Vagina (tissue), 2 donors: Measurements from ENCODE around the gene SMURF1.

Source experiments
- POLR2A ChIP-seq, 2 donors: fragments of 450-650 bp; IDR thresholded peaks; one replicate each; pipeline ENCODE4 v1.6.1; 2017; ENCODE audit warnings: antibody characterized with exemption in 2 of 2, mild to moderate bottlenecking in 2 of 2, moderate library complexity in 2 of 2
- POLR2AphosphoS5 ChIP-seq, 2 donors: sonication (generic); formaldehyde crosslinking; IDR thresholded peaks; one replicate each; pipeline ENCODE4 v1.9.0; 2017; ENCODE audit warnings: antibody characterized with exemption in 2 of 2, mild to moderate bottlenecking in 2 of 2, low read depth in 1 of 2; ENCODE audit not compliant: insufficient read depth in 1 of 2
- TF ChIP-seq, protein P1 (sequence below), 3 experiments: fragments of 450-650 bp in 2 of 3; fragments of 200-600 bp in 1 of 3; sonication (generic) in 1 of 3; IDR thresholded peaks; one replicate each; pipeline ENCODE4 v1.5.1; 2017 to 2019; ENCODE audit warnings: antibody characterized with exemption in 3 of 3, mild to moderate bottlenecking in 2 of 3, moderate library complexity in 2 of 3

DNA sequence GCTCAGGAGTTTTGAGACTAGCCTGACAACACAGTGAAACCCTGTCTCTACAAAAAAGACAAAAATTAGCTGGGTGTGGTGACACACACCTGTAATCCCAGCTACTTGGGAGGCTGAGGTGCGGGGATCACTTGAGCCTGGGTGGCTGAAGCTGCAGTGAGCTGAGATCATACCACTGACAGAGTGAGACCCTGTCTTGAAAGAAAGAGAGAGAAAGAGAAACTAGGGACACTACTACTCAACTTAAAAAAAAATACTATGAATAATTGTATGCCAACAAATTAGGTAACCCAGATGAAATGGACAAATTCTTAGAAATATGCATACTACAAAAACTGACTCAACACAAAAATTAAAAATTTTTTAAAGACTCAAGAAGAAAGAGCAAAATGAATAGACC, 28.5 kb downstream of the SMURF1 start:
- TF ChIP-seq, protein P1, sequence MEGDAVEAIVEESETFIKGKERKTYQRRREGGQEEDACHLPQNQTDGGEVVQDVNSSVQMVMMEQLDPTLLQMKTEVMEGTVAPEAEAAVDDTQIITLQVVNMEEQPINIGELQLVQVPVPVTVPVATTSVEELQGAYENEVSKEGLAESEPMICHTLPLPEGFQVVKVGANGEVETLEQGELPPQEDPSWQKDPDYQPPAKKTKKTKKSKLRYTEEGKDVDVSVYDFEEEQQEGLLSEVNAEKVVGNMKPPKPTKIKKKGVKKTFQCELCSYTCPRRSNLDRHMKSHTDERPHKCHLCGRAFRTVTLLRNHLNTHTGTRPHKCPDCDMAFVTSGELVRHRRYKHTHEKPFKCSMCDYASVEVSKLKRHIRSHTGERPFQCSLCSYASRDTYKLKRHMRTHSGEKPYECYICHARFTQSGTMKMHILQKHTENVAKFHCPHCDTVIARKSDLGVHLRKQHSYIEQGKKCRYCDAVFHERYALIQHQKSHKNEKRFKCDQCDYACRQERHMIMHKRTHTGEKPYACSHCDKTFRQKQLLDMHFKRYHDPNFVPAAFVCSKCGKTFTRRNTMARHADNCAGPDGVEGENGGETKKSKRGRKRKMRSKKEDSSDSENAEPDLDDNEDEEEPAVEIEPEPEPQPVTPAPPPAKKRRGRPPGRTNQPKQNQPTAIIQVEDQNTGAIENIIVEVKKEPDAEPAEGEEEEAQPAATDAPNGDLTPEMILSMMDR (IDR thresholded peaks at IDR 0.05) = no peak
- no peak for TF ChIP-seq POLR2AphosphoS5 (IDR thresholded peaks at IDR 0.05; ENCODE audit: insufficient read depth in 1 of 2, low read depth in 1 of 2)
- no peak for TF ChIP-seq POLR2A (IDR thresholded peaks at IDR 0.05)
